ENCODE measurements around the gene MYL11. TPM values are rescaled to one million over a fixed set of nuclear protein-coding genes. Genes with fewer than 3 reads are reported as not detected.

The MYL11 gene
- total and polyA plus RNA-seq, 12 donors: 1.1 to 2.9 (median 2.7) TPM; not detected in 9

- no peaks in the 10 kb centered on the region for H3K27me3 ChIP-seq
- DNase-seq: no peak
- TF ChIP-seq POLR2A (IDR thresholded peaks at IDR 0.05): no peak
- no peak for TF ChIP-seq CTCF (IDR thresholded peaks at IDR 0.05)
- peak overlapping the region in 2 of 5 donors; percentile 77 to 82 for H3K27ac ChIP-seq
- intact Hi-C loops (cut with DNase I): no loop called here
- peaks cover 13 to 31% of the 10 kb centered on the region in 2 donors for H3K4me1 ChIP-seq (replicated peaks in 1 of 2)
- no peaks in the 10 kb centered on the region for H3K9me3 ChIP-seq (replicated peaks in 1 of 3)
- peaks cover 0 to 17% of the 10 kb centered on the region in 2 donors for H3K36me3 ChIP-seq (replicated peaks in 1 of 2)
- WGBS, 4 donors: 56 to 77% (median 69%) methylated on average over 11 to 23 of the region's 23 CpGs
- H3K4me3 ChIP-seq: no peak overlapping the region
Observed at GRCh38 chr16:30398661-30399434, 24.2 kb downstream of the MYL11 start.

DNA sequence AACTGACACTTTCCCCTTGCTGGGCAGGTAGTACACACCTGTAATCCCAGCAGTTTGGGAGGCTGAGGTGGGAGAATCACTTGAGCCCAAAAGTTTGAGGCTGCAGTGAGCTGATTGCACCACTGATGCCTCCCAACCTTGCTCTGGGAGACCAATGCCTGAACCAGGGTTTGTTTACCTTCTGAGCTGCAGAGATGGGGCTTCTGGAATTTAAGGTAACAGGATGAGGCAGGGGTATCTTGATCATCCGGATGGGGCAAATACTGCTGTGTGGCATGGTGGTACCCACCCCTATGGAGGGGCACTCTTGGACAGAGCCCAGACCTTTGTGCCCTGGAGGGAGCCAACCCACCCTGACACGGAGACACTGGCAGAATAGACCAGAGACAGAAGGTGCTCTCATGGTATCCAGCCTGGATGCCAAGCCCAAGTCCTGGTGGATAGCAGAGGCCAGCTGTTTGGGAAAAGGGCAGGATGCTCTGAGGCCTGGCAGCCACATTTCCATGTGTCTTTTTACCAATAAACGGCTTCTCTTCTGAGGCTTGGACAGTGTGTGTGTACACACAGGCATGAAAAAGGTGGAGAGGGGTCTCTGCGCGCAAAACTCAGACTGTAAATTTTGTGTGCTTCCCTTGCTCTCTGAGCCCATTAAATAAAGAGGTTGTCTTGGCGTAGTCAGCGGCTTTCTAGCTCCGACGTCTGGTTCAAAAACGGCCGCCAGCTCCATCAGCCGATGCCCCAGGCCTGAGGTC, 25.0 kb downstream of the MYL11 start:
- 10 to 15% (median 13%) methylated on average over 5 to 12 of the region's 12 CpGs for WGBS, 4 donors

DNA sequence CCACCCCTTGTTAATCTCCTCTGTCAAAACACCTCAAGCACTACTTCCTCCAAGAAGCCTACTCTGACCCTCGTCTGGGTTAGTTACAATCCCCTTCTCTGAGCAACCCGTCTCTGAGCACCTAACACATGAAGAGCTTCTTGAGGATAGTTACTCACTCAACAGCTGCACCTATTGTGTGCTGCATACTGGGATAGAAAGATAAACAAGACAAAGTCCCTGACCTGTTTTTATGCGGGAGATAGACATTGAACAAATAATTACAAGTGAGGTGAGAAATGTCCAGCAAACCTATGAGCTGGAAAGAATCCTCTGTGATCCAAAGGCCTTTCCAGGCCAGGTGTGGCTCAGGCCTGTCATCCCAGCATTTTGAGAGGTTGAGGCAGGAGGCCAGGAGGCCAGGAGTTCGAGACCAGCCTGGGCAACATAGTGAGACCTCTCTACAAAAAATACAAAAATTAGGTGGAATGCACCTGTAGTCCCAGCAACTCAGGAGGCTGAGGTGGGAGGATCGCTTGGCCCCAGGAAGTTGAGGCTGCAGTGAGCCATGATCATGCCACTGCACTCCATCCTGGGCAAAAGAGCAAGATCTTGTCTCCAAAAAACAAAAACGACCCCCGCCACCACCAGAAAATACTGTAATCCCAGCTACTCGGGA, 27.3 kb downstream of the MYL11 start:
- 66 to 71% (median 69%) methylated on average over 8 of the region's 8 CpGs for WGBS, 4 donors
- TF ChIP-seq POLR2A (IDR thresholded peaks at IDR 0.05): no peak
- no peak for TF ChIP-seq CTCF (IDR thresholded peaks at IDR 0.05)
- no peak overlapping the region for H3K4me3 ChIP-seq
- no peak overlapping the region for H3K27ac ChIP-seq
- H3K4me1 ChIP-seq (replicated peaks in 1 of 2): peaks cover 3 to 21% of the 10 kb centered on the region in 2 donors
- DNase-seq: no peak
- H3K36me3 ChIP-seq (replicated peaks in 1 of 2): peaks cover 0 to 17% of the 10 kb centered on the region in 2 donors
- H3K9me3 ChIP-seq (replicated peaks in 1 of 3): no peaks in the 10 kb centered on the region
- intact Hi-C loops (cut with DNase I): loop anchor here in 1 of 2 donors (10.0 kb wide), 2 partner anchors 63 to 297 kb away; no protein-coding TSS in a partner anchor
- no peaks in the 10 kb centered on the region for H3K27me3 ChIP-seq

More for the DNA sequence above, 25.0 kb downstream of the MYL11 start:
- peaks cover 0 to 17% of the 10 kb centered on the region in 2 donors for H3K36me3 ChIP-seq (replicated peaks in 1 of 2)
- peak overlapping the region in 2 of 4 donors; percentile 61 to 84 for H3K4me3 ChIP-seq
- TF ChIP-seq POLR2A (IDR thresholded peaks at IDR 0.05) (no peak), CTCF (IDR thresholded peaks at IDR 0.05) (no peak)
- H3K4me1 ChIP-seq (replicated peaks in 1 of 2): peaks cover 5 to 26% of the 10 kb centered on the region in 2 donors
- no peak for DNase-seq
- no peaks in the 10 kb centered on the region for H3K27me3 ChIP-seq
- H3K27ac ChIP-seq: peak overlapping the region; percentile 59 to 82 (median 72)
- intact Hi-C loops (cut with DNase I): loop anchor here in 1 of 2 donors (10.0 kb wide), 2 partner anchors 65 to 295 kb away; no protein-coding TSS in a partner anchor
- no peaks in the 10 kb centered on the region for H3K9me3 ChIP-seq (replicated peaks in 1 of 3)

- Histone ChIP-seq H3K9me3 (replicated peaks in 1 of 3) (no peaks in the 10 kb centered on the region), H3K4me3 (peak overlapping the region in 3 of 4 donors; percentile 28 to 60 (median 53)), H3K27me3 (no peaks in the 10 kb centered on the region), H3K4me1 (replicated peaks in 1 of 2) (peaks cover 18 to 29% of the 10 kb centered on the region in 2 donors), H3K27ac (peak overlapping the region; percentile 60 to 92 (median 84)), H3K36me3 (replicated peaks in 1 of 2) (no peaks in the 10 kb centered on the region)
- TF ChIP-seq POLR2A (IDR thresholded peaks at IDR 0.05): no peak
- TF ChIP-seq CTCF (IDR thresholded peaks at IDR 0.05): no peak
- intact Hi-C loops (cut with DNase I): loop anchor here in 1 of 2 donors (10.0 kb wide), 2 partner anchors 58 to 302 kb away; no protein-coding TSS in a partner anchor
- DNase-seq: no peak
- 11 to 18% (median 14%) methylated on average over 14 of the region's 14 CpGs for WGBS, 4 donors
Observed at GRCh38 chr16:30406795-30407101, 32.1 kb downstream of the MYL11 start.

Data from adrenal gland (tissue), 12 donors.